Ascending aorta (tissue), 2 donors: ENCODE data around the gene PTPRN2. TPM values are rescaled to one million over a fixed set of nuclear protein-coding genes. Genes with fewer than 3 reads are reported as not detected.

ENCODE experiments used
- DNase-seq, 2 donors: peaks; one replicate each; pipeline ENCODE4 v3.0.0-alpha.2; 2019; ENCODE audit warnings: low spot score in 2 of 2
- H3K27ac ChIP-seq, 2 donors: fragments of 200-600 bp; sonication (generic); one replicate each; pipeline ENCODE4 v1.5.1; 2016 to 2017; ENCODE audit warnings: mild to moderate bottlenecking in 1 of 2
- H3K27me3 ChIP-seq: fragments of 200-600 bp; sonication (generic); one replicate; pipeline ENCODE4 v1.5.1; 2017
- H3K36me3 ChIP-seq, 2 donors: fragments of 200-600 bp; sonication (generic); one replicate each; pipeline ENCODE4 v1.5.1; 2016
- H3K4me1 ChIP-seq, 2 donors: fragments of 200-600 bp; sonication (generic); one replicate each; pipeline ENCODE4 v1.5.1; 2016 to 2017; ENCODE audit warnings: mild to moderate bottlenecking in 1 of 2
- H3K4me3 ChIP-seq, 2 donors: fragments of 200-600 bp; sonication (generic); one replicate each; pipeline ENCODE4 v1.5.1; 2016 to 2017; ENCODE audit warnings: mild to moderate bottlenecking in 1 of 2
- H3K9me3 ChIP-seq, 2 donors: fragments of 200-600 bp; sonication (generic); one replicate each; pipeline ENCODE4 v1.5.1; 2016
- CTCF ChIP-seq, 3 experiments: fragments of 200-600 bp in 2 of 3; fragments of 450-650 bp in 1 of 3; sonication (generic) in 2 of 3; IDR thresholded peaks; one replicate each; pipeline ENCODE4 v1.5.1; 2016 to 2019; ENCODE audit warnings: antibody characterized with exemption in 3 of 3, mild to moderate bottlenecking in 1 of 3, moderate library complexity in 1 of 3
- intact Hi-C: fragments of 100-400 bp; cut with DNase I; formaldehyde crosslinking; loops from one replicate; pipeline ENCODE4 v1.15.1; 2023
- total RNA-seq: library from RNA; depleted of rRNA; stranded (reverse); fragments of >200 nt; gene quantifications from one replicate; pipeline ENCODE4 v1.1.0, GENCODE V29; 2016

The PTPRN2 gene
- total RNA-seq, 1 donor from 2014 or later = 7.3 TPM

GRCh38 chr7:157885140-157885539 lies 702.5 kb downstream of the PTPRN2 start:
- intact Hi-C loops = no loop called here
- no peak for DNase-seq
- no peaks in the 10 kb centered on the region for H3K27me3 ChIP-seq

GRCh38 chr7:157884461-157885062 lies 703.1 kb downstream of the PTPRN2 start:
- H3K36me3 ChIP-seq = no peaks in the 10 kb centered on the region
- H3K27ac ChIP-seq = no peak overlapping the region
- intact Hi-C loops = no loop called here
- TF ChIP-seq CTCF (IDR thresholded peaks at IDR 0.05) = no peak
- H3K9me3 ChIP-seq = no peaks in the 10 kb centered on the region
- no peaks in the 10 kb centered on the region for H3K27me3 ChIP-seq
- no peak overlapping the region for H3K4me3 ChIP-seq
- no peak for DNase-seq
- no peaks in the 10 kb centered on the region for H3K4me1 ChIP-seq

More at GRCh38 chr7:157885140-157885539, 702.5 kb downstream of the PTPRN2 start:
- no peak overlapping the region for H3K4me3 ChIP-seq
- no peaks in the 10 kb centered on the region for H3K36me3 ChIP-seq
- H3K9me3 ChIP-seq = no peaks in the 10 kb centered on the region
- no peaks in the 10 kb centered on the region for H3K4me1 ChIP-seq
- H3K27ac ChIP-seq = no peak overlapping the region
- TF ChIP-seq CTCF (IDR thresholded peaks at IDR 0.05) = no peak

- Histone ChIP-seq H3K27me3 (no peaks in the 10 kb centered on the region), H3K4me1 (no peaks in the 10 kb centered on the region), H3K27ac (no peak overlapping the region), H3K9me3 (no peaks in the 10 kb centered on the region), H3K36me3 (no peaks in the 10 kb centered on the region), H3K4me3 (no peak overlapping the region)
- DNase-seq = no peak
- intact Hi-C loops = no loop called here
- TF ChIP-seq CTCF (IDR thresholded peaks at IDR 0.05) = no peak
Observed at GRCh38 chr7:157881048-157881771, 706.4 kb downstream of the PTPRN2 start.

GRCh38 chr7:157879391-157879790 lies 708.2 kb downstream of the PTPRN2 start:
- Histone ChIP-seq H3K4me1 (no peaks in the 10 kb centered on the region), H3K36me3 (no peaks in the 10 kb centered on the region), H3K27ac (no peak overlapping the region), H3K4me3 (no peak overlapping the region), H3K27me3 (no peaks in the 10 kb centered on the region), H3K9me3 (no peaks in the 10 kb centered on the region)
- intact Hi-C loops = no loop called here
- TF ChIP-seq CTCF (IDR thresholded peaks at IDR 0.05) = no peak
- no peak for DNase-seq

- no peaks in the 10 kb centered on the region for H3K9me3 ChIP-seq
- no peak overlapping the region for H3K4me3 ChIP-seq
- DNase-seq = no peak
- no peak for TF ChIP-seq CTCF (IDR thresholded peaks at IDR 0.05)
- no peak overlapping the region for H3K27ac ChIP-seq
- no peaks in the 10 kb centered on the region for H3K27me3 ChIP-seq
- intact Hi-C loops = no loop called here
- H3K36me3 ChIP-seq = no peaks in the 10 kb centered on the region
- H3K4me1 ChIP-seq = no peaks in the 10 kb centered on the region
Observed at GRCh38 chr7:157877298-157878090, 710.1 kb downstream of the PTPRN2 start.
